Urothelium cell line (cell line): Measurements from ENCODE around the gene GPA33.

Source experiments
- DNase-seq: peaks from one replicate; pipeline ENCODE4 v3.0.0; 2011; ENCODE audit warnings: low spot score, mixed read lengths
- FAIRE-seq: peaks from 2 replicates; lab custom pipeline; 2011; peaks lifted over from hg19 to GRCh38; lab: Jason Lieb, UNC

The GPA33 gene

DNA sequence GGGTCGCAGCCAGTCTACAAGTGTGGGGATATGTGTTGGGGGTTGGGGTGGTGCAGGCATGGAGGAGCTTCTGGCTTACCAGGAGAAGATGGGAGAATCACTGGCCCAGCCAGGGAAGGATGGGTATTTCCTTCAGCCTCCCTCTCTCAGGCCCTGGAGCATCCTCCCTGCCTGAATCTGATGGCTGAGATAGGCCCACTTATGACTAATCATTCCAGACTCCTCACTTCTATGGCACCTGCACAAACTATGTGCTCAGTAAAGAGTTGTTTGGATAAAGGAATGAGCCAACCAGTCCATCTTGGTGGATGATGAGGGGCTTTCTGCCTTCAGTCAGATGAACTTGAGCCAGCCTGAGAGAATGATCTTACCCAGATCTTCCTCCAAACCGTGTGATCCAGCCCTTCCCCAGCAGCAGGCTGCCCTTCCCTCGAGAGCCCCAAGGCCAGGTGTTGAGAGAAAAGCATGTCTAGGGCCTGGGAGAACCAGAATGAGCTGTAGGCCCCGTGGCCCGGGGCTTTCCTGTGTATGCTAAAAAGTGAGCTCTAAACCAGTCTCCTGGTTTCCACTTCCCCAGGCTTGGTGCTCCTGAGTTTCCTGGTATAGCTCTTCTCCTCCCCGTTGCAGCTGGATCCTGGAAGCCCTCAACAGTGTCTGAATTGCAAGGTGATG is 1.3 kb downstream of the GPA33 start:
- DNase-seq, result no peak
- FAIRE-seq, result no peak

DNA sequence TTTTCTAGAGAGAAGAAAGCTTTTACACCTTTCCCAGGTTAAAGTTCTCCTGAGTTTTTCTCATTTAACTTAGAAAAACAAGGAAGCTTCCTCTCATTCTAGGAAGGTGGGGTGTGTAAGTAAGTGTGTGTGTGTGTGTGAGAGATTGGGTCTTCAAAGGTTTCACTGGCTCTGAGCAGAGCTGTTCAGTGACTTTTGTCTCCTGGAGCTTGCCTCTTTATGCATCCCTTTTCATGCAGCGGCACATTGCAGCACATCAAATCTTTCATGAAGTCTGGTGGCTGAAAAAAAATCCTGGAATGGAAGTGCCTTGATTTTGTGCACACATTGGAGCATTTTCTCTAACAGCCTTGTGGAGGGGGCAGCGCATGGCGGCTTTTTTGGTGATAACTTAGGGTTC is 3.4 kb downstream of the GPA33 start:
- no peak for FAIRE-seq

DNA sequence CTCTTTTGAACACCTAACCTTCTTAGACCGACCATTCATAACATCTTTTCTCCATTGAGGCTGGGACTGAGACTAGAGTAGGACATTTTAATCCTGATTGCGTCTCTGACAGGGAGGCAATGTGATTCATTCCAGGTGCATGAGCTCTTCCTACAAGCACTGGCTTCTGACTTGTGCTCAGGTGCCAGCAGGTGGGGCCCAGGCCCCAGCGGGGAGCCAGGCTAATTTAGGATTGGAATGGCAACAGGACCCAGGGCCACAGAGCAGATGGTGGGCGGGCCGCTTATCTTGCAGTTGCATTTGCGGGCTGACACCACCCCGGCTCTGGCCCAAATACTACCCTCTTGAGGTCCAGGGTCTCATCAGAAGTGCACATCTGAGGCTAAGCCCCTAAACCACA is 4.1 kb downstream of the GPA33 start:
- DNase-seq, result no peak
- no peak for FAIRE-seq

More for the DNA sequence above, 3.4 kb downstream of the GPA33 start:
- DNase-seq, result no peak

DNA sequence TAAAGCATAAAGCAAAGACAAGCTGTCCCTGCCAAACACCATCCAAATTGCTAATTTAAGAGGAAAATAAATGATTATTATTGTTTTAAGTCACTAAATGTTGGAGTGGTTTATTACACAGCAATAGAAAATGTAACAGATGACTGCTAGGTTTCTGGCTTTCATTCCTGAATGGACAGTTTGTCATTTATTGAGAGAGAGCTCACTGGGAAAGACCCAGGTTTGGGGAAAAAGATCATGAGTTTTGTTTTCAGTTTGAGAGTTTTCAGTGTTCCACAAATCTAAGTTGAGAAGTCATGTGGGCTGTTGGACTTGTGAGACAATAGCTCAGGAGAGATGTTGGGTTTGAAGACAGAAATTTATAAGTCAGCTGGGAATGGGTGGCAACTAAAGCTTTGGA is 5.4 kb downstream of the GPA33 start:
- no peak for FAIRE-seq
- DNase-seq, result no peak

DNA sequence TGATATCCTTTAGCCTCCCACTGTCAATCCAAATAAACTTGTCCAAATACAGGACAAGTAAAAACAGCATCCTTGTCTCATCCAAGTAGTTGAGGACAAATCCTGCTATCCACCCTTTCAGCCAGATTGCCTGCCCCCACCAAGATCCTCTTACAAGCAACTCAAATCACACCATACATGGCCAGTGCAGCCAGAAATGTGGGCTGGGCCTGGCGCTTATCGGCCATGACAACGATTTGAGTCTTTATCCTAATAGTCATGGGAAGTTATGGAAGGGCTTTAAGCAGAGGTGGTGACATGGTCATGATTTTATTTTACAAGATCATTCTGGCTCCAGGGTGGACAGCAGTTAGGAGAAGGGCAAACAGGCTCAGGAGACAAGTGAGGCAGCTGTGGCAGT is 6.3 kb downstream of the GPA33 start:
- no peak for FAIRE-seq

DNA sequence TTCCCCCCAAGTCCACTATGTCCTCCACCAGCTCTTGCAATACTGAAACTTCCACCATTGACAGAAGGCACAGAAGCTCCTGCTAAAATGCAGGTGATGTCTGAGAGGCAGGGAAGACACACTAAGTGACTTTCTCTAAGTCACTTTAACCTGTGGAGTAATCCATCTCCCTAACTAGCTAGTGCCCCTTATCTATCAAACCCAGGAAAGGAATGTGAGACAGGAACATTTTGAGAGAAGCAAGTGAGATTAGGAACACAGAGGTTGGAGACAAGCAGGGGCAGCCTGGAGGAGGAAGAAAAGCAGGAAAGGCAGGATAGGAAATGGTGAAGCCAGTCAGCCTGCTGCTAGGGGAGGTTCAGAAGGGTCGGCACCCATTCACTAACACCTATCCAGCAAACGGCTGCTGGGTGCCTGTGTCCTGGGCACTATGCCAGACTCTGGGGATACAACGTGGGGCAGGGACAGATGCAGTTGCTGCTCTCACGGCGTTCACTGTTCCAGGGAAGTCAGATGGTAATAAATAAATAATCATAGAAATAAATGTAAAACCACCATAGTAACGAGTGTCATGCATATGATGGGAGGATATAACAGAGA is 7.0 kb downstream of the GPA33 start:
- FAIRE-seq (no peak), DNase-seq (no peak)

More for the DNA sequence above, 6.3 kb downstream of the GPA33 start:
- DNase-seq, result no peak

DNA sequence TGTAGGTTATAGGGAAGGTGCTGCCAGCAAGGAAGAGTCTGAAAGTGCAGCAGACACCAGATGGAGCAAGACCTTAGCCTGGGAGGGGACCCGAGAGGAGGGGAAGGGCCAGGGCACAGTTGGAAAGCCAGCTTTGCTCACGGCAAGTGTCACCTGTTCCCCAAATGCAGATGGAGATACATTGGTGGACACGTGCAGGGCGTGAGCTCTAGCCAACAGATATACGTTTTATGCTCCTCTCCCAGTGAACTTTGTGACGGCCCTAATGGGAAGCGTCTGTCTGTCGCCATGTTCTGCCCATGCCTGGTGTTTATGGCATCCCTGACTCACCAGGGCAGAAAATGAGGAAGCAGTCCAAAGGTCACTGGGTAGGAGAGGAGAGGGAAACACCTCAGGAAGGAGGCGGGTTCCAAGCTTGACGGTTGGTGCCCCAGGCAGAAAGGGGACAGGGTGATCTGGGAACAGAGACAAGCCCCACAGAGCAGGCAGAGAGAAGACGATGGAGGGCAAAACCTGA is 7.6 kb downstream of the GPA33 start:
- FAIRE-seq (no peak), DNase-seq (no peak)

DNA sequence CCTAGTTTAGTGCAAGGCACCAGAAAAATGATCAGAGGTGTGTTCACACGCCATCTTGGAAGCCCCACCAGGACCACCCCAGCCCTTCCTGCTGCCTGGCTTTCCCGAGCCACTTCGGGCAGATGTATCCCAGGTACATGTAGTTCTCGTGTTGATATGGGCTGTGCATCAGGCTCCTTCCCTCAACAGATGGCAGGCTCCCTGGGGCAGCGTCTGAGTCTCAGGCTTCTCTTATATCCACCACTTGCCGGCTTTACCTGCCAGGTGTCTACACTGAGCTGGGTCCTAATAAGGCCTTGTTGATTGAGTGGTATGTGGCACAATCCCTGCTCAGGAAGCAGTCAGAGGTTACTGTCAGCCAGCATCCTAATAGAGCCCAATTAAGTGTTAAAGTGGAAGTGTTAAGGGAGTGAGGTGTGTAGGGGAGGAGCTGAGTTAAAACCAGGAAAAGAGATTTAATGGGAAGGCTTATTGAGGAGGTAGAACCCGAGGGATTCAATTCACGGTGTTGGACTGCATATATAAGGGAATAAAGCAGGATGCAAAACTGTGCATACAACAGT is 8.5 kb downstream of the GPA33 start:
- DNase-seq (no peak), FAIRE-seq (no peak)

DNA sequence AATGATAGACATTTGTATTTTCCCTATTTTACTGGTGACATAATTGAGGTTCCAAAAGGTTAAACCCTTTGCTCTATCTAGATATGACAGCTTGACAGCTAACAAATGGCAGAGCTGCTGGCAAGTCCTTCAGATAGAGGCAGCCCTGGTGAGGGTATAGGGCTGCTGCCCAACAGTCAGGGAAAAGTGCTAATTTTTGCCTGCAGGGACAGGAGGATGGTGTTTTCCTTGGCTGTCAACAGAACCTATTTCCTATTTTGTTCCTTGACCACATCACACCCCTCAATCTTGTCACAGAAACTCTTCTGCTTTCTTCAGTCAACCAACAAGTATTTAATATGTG is 12.3 kb downstream of the GPA33 start:
- DNase-seq, result no peak
- no peak for FAIRE-seq

DNA sequence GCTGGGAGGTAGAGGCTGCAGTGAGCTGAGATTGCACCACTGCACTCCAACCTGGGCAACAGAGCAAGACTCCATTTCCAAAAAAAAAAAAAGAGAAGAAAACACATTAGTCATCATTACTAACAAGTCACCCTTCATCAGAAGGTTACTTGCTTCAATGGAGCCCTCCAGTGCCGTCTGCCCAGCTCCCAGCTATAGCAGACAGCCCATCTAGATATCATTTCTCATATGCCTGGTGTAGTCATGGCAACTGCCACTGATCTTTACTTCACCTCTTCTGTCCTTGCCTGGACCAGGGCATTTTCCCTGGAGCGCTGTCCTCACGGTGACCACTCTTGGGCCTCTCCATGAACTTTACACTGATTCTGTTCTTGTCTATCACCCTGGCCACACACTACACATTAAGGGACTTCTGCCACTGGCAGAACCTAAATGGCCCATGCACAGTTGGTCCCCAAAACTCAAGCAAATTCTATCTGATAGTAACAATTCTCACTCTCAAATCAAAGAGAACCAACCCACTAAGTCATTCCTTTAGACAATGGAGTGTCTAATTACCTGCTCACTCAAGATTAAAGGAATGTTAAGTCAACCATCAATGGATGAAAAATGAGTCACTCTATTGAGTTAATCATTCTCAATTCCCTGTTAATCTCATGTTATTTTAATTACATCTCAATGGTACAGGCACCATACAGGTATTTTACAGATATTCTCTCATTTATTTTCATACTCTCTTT is 12.9 kb downstream of the GPA33 start:
- FAIRE-seq, result no peak
- no peak for DNase-seq

DNA sequence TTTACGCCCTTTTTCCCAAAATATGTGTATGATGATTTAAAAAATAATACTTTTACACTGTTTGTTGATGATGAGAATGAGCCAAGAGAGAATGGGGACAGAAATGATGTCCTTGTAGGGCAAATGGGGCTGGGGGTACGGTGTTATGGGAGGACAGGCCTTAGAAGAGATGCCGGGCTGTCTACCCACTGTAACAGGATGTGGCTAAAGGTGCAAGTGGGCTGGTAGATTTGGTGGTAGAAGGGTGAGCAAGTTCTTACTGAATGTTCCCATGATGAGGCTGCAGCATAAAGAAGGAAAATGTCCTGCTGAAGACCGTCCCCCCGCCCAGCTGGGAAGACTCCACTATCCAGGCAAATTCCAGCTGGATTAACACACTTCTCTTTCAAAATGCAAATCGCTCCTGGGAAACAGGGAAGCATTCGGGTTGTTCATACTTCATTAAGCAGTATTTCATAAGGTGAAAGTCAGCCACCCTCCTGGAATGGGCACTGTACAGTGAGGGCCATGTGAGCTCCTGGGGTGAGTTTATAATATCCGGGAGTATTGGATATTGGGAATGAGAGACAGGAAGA is 14.0 kb downstream of the GPA33 start:
- FAIRE-seq, result no peak

DNA sequence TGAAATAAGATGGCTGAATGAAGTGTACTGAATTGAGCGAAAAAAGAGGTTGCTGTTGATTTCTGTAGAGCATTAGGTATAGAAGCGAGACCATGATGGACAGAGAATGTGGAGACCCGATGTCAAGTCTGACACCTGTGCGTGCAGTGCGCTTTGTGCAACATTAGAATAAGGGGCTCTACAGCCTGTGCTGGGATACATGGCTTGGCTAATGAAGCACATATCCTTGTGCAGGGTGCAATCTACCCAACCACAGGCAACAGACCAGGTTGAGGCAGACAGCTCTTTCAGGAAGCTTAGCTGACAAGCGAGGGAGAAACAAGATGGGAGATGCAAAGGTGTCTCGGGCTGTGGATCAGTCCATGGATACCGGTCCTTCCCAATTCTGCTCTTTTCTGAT is 18.9 kb downstream of the GPA33 start:
- DNase-seq (no peak), FAIRE-seq (no peak)

More for the DNA sequence above, 14.0 kb downstream of the GPA33 start:
- no peak for DNase-seq

DNA sequence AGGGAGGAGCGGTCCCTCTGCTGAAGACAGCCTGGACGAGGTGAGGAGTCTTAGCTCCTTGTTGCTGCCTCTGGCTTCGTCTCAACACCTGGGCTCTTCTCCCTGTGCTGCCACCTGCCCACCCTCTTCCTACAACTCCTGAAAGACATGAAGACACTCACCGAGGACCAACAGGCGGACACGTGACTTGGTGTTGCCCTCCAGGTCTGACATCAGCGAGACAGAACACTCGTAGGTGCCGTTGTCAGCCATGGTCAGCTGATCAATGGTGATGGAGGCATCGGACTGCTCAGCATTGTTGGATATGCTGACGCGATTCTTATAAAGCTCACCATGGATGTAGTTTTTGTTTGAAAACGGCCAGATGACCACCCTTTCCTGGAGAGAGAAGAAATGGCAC is 21.4 kb downstream of the GPA33 start:
- FAIRE-seq (peak; percentile 44), DNase-seq (no peak)

DNA sequence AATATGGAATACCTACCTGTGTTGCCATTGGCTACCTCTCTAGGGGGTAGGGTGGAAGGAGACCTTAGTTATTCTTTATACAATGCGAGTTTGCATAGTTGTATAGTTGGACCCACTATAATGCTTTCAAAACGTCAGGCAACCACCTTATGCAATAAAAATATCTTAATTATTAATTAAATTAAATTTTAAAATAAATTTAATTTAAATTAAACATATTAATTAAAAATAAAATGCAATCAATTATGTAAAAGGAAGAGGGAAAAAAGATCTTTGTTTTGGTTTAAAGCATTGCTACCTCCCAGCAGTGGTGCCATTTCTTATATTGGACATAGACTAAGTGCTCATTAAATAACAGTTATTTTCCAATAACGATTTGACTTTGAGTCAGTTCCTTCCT is 22.3 kb downstream of the GPA33 start:
- FAIRE-seq (no peak), DNase-seq (no peak)

DNA sequence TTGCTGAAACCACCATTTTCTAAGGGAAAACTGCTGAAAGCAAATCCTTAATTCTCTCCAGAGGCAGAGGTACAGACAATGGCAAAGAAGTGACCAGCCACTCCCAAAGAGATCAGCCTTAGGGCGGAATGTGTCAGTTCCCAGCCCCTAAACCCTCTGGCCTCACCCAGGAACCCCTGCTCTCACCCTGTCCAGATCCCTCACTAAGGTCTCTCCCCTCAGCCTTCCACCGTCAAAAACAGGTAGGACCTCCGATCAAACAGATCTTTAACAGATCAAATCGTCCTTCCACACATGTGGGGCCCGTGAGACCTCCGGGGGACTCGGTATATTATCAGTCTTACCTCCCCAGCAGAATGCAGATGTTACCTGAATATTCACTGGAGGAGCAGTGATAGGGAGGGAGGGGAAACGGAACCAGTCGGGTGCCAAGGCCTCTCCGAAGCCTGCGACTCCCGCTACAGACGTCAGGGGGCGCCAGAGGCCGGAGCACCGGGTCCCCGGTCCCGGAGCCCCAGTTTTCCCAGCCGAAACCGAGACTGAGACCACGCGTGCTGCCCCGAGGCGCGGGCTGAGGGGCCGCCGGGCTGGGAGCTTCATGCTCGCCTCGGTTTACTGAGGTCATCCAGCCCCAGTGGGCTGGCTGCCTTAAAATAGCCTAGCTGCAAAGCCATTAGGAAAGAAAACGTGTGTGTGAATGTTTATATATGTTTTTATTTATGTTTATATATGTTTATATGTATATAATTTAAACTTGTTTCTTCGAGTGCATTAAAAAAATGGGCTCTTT is 23.6 kb downstream of the GPA33 start:
- FAIRE-seq, result no peak
- peak; percentile 90 for DNase-seq

DNA sequence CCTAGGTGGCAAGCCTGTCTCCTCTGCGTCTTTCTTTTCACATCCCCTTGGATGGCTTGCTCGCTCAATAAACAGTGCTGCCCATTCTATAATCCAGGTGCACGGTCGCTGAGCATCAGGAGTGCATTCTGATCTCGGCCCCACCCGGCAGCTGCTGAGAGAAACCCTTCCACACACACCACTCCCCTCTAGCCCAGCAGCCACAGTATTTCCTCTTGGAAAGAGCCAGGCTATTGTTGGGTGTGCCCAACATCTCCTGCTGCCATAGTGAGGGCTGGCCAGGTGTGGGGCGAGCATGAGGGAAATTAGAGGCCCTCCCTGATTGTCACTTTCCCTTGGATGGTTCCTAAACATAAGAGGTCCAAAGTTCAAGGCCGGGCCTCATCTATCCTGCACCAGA is 24.7 kb downstream of the GPA33 start:
- FAIRE-seq (no peak), DNase-seq (no peak)

DNA sequence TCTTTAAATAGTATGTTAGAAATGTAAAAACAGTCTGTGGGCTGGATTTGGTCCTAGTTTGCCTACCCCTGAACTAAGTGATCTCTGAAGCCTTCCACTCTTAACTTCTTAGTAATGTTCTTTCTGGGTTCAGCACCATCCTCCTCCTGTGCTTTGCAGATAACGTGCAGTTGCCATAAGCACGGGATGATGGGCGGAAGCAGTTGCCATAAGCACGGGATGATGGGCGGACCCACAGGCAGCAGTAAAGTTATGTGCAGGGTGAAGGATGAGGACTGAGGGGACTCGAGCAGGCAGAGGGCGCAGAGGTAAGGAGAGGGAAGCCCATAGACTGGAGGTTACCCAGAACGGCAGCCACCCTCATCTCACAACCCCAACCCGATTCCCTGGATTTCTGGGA is 25.6 kb downstream of the GPA33 start:
- no peak for DNase-seq

DNA sequence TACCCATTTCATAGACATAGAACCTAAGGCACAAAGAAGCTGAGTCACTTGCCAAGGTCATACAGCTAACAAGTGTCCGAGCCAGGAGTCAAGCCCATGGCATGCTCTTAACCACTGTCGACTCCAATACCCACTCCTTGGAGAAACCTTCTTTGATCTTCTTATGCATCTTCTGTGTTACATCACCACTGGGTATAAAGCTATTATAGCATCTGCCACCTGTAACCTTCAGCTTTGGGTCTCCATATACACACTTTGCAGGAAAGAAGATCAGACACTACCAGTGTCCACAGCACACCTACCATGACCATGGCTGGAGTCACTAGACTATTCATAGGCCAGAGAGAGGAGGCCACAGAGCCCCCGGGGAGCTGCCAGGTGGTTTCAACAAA is 29.1 kb downstream of the GPA33 start:
- FAIRE-seq, result no peak
- no peak for DNase-seq

More for the DNA sequence above, 25.6 kb downstream of the GPA33 start:
- FAIRE-seq, result no peak

DNA sequence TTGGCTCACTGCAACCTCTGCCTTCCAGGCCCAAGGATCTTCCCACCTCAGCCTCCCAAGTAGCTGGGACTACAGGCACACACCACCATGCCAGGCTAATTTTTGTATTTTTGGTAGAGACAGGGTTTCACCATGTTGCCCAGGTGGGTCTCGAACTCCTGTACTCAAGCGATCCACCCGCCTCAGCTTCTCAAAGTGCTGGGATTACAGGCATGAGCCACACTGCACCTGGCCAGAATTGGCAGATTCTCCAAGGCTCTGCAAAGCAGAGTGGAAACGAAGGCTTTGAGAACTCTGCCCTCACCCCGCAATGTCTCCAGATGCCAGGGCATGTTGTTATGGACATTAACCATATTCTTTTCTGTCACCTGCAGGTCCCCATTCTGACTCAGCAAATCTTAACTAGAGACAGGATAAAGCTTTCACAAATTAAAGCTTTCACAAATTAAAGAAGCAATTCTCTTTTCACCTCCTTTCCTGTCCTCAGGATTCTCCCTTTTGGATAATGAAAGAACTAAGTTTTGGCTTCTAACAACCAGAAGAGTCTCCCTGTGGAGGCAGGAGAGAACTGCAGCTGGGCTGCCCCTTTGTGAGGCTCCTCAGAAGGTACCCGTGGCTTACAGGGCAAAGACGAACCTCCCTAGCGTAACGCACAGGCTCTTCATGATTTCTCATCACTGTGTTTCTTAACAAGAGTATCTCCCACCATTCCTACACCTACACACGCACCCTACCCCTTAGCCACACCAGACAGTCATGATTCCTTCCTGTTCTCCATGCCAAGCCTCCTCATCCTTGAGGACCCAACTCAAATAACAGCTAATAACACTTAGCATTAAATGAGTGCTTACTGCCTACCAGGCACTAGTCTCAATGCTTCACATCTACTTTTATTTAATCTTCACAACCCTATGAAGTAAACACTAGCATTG is 29.8 kb downstream of the GPA33 start:
- FAIRE-seq, result no peak
- peak; percentile 37 for DNase-seq

DNA sequence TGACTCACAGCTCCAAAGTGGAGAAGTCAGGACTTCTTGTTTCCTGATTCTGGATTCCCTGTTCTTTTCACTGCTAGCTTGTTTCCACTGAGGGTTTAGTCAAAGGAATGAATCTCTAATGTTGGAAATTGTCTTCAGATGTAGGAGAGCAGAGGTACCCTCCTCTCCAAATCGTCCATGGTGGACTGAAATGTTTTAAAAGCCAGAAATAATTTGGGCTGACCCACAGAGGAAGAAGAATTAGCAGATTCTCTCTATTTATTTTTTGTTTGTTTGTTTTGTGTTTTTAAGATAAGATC is 30.4 kb downstream of the GPA33 start:
- no peak for DNase-seq
- FAIRE-seq, result no peak
